GM15510 (cell line): ENCODE data around the gene LGR6.

Source experiments
- POLR2A ChIP-seq: IDR thresholded peaks from 3 replicates; pipeline ENCODE4 v1.6.1; 2011; ENCODE audit warnings: borderline replicate concordance; ENCODE audit not compliant: insufficient read length; ENCODE audit errors: extremely low read depth

The LGR6 gene

DNA sequence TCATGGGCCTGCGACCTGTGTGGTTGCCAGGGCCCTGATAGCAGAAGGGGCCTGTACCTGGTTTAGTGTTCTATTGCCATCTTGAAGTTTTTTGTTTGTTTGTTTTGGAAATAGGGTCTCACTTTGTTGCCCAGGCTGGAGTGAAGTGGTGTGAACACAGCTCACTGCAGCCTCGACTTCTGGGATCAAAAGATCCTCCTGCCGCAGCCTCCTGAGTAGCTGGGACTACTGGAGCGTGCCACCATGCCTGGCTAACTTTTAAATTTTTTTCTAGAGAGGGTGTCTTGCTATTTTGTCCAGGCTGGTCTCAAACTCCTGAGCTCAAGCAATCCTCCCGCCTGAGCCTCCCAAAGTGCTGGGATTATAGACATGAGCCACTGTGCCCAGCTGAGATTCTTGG is 75.2 kb downstream of the LGR6 start:
- no peak for TF ChIP-seq POLR2A

DNA sequence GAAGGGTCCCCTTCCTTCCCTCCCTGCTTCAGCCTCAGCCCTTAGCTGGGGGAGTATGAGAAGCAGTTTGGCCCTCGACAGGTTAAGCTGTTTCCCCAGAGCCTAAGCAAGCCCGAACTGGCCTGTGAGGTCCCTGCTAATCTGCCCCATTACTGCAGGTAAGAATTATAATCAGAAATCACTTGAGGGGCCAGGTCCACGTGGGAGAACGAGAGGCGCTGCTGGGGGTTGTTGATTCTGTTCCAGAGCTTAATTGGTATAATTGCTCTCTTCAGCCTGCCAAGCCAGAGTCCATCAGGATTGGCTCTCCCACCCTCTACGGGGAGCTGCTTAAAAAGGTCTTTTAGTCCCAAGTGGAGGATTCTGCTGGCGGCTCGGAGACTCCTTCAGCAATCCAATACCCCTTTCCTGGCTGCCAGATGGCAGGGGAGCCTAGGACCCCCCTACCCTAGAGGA is 77.3 kb downstream of the LGR6 start:
- TF ChIP-seq POLR2A, result no peak

DNA sequence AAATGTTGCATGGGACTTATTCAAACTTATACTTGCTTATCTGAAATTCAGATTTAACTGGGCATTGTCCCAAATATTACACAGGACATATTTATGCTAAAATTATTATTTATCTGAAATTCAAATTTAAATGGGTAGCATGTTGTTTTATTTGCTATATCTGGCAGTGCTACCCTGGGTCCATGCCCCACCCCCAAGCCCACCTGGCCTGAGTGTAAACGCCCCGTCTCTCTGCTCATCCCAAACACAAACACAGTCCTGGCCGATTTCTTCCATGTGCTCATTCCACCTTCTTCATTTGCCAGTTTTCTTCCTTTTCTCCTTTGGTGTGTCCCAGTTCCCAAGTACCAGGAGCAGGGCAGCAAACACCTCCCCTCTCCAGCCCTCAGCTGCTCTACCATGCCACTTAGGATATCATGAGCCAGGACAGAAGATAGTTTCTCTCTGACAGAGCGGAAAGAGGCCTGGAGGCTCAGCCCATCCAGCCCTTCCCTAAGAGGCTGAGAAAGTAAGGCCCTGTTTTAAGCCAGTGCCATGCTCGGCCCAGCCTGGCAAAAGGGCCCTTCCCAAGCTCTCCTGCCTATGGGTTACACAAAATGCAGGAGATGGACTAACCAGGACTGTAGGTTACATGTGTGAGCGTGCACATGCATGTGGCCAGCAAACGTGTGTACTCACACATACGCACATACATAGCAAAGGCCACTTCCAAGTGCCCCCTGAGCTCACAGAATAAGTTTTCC is 78.7 kb downstream of the LGR6 start:
- no peak for TF ChIP-seq POLR2A

DNA sequence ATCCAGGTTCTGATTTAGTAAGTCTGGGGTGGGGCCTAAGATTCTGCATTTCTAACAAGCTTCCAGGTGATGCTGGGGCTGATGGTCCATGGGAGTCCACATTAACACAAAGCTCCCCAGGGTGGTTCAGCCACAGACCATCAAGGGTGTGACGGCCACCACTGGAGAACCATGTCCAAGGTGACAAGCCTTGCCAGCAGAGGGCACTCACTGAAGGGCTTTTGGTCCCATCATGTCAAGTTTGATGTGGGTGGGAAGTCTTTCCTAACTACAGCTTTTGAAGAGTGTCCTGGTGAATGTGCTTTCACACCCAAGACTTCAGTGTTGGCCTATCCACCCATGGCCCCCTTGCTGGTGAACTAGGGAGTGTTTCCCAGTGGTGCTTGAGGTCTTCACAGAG is 81.0 kb downstream of the LGR6 start:
- no peak for TF ChIP-seq POLR2A

DNA sequence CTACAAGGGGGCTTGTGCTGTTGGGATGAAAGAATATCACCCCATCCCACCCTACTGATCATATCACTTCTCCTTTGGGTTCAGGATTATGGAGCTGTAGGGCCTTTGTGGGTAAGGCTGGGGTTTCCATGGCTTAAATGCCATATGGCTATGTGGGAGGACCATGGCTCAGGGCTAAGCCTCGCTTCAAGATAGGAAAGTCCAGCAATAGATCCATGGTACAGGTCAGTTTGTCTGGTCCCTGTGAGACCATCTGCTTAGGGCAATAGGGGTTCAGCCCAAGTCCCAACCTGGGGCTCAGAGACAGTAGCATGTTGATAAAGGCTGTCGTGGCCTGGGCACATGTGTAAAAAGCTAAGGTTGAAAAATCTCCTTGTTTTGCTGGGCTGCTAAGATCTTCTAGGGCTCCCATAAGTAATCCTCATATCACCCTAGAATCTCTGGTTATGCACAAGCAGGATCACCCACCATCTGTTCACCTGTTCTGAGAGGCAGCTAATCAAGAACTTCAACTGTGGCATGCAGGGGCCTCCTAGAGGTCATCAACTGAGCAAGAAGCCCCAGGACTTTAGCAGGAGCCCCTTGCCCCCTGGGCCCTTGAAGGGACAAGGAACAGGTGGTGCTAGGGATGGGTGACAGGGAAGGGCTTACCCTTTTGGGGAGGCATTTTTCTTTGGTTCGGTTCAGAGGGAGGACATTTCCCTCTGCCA is 81.6 kb downstream of the LGR6 start:
- no peak for TF ChIP-seq POLR2A

DNA sequence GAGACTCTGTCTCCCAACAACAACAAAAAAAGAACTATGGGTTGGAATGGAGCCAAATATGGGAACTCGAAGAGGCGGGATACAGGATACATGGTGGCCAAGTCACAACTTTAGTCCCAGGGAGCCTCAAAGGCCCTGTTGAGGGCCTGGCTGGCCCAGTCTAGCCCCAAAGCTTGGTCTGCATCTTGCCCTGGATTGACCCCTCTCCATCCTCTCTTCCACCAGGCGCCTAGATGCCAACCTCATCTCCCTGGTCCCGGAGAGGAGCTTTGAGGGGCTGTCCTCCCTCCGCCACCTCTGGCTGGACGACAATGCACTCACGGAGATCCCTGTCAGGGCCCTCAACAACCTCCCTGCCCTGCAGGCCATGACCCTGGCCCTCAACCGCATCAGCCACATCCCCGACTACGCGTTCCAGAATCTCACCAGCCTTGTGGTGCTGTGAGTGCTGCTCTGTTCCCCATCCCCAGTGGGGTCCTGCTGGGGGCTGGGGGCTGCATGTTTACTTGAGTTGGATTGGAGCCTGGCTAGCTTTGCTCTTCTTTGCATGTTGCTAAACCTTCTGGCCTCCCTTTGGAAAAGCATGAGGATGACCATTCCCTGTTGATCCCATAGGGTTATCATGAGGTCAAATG is 82.6 kb downstream of the LGR6 start:
- TF ChIP-seq POLR2A, result no peak

DNA sequence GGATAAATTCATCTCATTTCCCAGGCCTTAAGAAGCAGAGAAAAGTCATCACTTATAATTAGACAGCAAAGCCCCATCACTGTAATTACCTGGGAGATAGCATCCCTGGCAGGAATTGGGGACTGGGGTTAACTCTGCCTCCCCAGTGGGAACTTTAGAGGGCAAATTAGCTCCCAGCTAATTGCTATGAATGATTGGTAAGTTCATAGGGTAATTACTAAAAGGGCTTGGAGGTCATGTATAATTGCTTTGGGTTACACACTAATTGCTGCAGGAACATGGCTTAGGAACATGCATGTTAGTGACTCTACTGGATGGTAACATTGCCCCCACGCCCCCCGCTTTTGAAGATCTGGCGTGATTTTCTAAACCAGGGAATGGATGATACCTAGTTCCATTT is 83.3 kb downstream of the LGR6 start:
- TF ChIP-seq POLR2A, result no peak

DNA sequence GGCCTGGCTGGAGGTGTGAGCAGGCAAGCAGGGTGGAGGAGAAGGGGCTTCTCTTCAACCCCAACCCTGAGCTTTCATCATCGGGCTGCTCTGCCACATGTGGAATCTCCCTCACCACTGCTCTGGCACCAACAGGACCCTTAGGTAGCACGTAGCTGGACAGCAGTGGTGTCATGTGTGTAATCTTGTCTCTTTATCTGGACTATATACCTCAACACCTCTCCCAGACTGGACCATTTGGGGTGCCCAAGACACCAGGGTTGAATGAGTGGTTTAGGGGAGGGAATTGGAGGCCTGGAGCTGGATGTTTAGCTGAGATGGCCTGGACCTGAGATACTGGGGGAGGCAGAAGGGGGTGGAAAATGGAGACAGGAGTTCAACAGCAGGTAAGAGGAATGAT is 85.2 kb downstream of the LGR6 start:
- TF ChIP-seq POLR2A, result no peak

DNA sequence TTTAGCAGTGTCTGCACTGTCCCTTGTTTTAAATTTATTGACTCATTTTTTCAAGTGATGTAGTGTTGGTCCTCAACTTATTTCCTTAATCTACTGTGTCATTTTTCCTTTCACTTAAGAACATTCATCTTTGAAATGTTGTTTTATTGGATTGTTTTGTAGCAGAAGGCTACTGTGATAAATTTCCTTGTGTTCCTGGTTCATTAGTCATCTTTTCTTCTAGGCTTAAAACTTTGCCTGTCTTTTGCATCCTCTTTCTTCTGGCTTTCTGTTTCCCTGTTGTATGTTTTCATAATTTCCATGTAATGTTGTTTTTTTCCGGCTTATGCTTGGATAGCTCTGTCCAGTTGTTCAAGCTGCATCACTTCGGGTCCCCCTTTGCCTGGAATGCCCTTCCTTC is 86.2 kb downstream of the LGR6 start:
- no peak for TF ChIP-seq POLR2A

DNA sequence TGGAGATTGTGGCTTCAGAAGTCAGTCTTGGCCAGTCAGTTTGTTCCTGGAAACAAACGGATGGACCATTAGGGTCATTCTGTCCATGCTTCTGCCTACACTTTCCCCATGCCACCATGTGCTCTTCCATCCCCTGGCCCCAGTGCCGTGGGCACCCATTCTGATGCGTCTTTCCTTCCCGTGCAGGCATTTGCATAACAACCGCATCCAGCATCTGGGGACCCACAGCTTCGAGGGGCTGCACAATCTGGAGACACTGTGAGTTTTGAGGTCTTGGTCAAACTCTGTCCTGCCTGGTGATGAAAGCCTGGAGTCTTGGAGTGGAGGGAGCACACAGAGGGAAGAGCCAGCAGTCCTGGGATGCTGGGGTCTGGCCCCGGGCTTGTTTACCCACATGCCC is 87.0 kb downstream of the LGR6 start:
- no peak for TF ChIP-seq POLR2A

DNA sequence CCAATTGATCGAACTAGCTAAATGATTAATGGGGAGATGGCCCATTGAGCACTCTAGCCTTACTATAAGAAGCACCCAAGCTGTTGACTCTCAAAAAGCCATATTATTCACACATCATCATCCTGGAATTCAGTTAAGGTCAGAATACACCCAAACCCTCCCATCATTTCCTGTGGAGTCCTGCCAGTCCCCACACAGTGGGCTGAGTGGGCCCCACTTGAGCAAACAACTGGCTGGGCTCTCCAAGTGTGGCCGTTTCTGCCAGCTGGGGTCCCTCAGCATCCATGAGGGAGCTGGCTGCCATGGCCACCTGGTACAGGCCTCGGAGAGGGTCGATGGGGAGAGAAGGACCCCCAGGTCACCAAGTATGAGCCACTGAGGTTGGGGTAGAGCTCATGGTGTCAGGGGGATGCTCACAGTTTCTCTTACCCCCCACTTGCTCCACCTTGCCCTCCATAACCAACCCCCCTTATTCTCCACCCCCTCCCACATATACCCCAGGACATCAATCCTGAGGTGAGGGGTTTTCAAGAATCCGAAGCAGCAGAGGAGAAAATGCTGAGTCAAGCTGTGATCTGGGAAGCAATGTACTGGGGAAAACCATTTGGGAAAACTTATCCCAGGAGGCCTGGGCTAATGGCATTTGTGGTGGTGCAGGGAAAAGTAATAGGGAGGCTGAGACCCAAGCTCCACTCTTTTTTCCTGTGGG is 87.9 kb downstream of the LGR6 start:
- TF ChIP-seq POLR2A, result no peak

DNA sequence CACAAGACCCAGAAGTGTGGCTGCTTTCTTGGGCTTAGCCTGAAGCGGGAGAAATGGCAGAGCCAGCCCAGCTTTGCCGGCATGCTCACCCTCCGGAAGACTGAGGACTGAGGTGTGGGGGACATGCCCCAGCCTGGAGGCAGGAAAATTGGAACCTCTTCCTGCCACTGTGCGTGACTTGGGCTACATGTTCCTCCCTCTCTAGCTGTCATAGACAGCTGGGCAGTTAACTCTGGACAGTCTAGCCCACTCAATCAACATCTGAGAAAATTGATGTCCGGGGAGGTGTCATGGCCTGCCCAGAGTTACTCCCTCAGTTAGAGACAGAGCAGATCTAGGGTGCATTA is 88.4 kb downstream of the LGR6 start:
- TF ChIP-seq POLR2A, result no peak

DNA sequence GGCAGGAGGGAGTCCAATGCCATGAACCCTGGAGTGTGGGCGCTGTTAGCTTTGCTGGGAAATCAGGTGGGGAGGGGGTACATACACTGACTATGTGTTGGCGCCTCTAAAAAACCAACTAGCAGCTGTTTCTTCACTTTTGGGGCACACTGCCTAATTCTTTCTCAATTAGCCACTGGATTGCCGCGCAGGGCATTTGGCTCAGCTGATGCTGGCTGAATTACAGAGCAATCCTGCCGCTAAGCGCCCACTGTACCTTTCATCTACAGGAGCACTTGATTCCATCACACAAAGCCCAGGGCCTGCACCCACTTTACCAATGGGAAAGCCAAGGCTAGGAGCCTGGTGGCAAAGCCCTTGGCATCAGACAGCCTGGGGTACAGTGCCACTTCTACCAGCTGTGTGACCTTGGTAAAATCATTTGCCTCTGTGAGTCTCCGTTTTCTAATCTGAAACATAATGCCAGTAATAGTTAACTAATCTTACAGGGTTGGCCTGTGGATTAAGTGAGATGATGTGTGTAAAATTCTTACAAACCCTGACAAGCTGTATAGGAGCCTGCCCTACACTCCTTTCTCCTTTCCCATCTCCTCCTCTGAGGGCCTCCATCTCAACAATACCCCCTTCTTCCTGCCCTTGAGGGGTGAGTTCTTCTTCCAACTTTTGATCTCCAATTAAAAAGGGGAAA is 89.1 kb downstream of the LGR6 start:
- TF ChIP-seq POLR2A, result no peak

DNA sequence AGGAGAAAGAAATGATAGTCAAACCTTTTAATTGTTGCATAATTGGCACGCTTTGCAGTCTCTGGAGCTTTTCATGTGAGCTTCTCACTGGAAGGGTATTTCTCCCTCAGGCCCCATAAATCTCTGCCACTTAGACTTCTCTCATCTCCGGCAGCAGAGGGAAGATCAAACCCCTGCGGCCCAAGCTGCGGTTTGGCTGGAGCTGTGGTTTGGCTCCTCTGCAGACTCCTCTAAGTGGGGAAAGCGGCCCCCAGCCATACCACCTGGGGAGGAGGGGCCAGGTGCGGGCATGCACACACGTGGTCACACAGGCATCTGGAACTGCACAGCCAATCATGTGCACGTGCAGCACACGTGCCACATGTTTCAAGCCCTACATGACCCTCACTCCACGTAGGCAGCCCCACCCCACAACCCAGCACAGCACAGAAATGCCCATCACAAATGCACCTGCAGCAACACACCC is 89.8 kb downstream of the LGR6 start:
- TF ChIP-seq POLR2A, result no peak
